NCI-H748 (cell line): ENCODE measurements around the gene PIGM.

Experiments used
- DNase-seq: peaks from one replicate; lab custom pipeline; 2025; ENCODE audit not compliant: unreplicated experiment; lab: John Stamatoyannopoulos, UW

The PIGM gene

GRCh38 chr1:159990005-159990404 lies 41.8 kb downstream of the PIGM start:
- no peak for DNase-seq

DNA sequence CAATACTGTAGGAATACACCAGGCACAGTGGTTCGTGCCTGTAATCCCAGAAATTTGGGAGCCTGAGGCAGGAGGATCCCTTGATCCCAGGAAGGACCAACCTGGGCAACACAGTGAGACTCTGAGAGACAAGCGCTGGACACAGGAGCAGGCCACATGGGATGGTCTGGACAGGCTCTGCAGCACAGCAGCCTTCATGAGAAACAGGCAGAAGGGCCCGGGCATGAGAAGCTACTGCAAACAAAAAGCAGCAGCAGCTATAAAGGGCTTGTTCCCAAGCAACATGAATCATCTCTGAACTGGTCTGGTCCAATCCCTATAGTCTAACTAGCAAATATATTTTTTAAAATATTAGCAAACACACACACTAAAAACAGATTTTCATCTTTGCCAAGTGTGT lies 42.2 kb downstream of the PIGM start:
- no peak for DNase-seq

GRCh38 chr1:159988006-159988405 lies 43.8 kb downstream of the PIGM start:
- DNase-seq = no peak

- DNase-seq = no peak
These were observed 44.6 kb downstream of the PIGM start for GRCh38 chr1:159987186-159987585.

DNA sequence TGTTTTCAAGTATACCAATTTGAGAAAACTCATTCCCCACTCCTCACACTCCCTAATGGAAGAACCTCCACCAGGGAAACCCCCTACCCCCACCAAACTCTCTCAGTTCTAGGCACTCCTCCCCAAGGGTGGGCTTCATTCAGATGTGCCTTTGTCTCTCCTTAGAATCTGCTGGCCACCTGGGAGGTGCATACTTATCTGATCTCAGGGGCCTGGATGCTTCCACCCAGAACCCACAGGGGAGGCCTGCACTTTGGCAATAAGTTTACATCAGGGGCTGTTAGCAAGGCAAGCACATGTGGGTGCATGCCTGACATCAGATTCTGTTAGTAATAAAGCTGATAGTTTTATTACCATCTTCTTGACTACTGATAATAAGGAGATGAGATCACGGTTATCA lies 45.3 kb downstream of the PIGM start:
- no peak for DNase-seq

- DNase-seq = no peak
These were observed 45.7 kb downstream of the PIGM start for GRCh38 chr1:159986093-159986492.

DNA sequence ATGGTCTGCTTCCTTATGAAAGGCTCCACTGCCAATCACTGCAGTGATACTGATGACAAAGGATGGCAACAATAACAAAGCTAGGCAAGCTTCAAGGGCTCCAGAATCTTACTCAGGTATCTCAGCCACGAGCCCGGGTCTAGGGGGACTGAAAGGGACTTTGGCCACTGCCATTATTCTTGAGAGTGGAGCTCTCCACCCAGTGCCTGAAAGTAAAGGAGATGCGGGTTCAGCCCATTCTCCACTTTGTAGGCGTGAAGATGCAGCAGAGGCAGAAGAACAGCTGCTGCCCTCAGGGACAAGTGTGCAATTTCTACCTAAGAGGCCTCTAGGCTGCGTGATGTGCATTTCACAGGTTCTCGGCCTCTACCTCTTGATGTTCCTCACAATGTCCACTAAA lies 46.3 kb downstream of the PIGM start:
- no peak for DNase-seq

- no peak for DNase-seq
These were observed 48.1 kb downstream of the PIGM start for GRCh38 chr1:159983681-159984080.

- no peak for DNase-seq
These were observed 49.5 kb downstream of the PIGM start for GRCh38 chr1:159982280-159982679.

DNA sequence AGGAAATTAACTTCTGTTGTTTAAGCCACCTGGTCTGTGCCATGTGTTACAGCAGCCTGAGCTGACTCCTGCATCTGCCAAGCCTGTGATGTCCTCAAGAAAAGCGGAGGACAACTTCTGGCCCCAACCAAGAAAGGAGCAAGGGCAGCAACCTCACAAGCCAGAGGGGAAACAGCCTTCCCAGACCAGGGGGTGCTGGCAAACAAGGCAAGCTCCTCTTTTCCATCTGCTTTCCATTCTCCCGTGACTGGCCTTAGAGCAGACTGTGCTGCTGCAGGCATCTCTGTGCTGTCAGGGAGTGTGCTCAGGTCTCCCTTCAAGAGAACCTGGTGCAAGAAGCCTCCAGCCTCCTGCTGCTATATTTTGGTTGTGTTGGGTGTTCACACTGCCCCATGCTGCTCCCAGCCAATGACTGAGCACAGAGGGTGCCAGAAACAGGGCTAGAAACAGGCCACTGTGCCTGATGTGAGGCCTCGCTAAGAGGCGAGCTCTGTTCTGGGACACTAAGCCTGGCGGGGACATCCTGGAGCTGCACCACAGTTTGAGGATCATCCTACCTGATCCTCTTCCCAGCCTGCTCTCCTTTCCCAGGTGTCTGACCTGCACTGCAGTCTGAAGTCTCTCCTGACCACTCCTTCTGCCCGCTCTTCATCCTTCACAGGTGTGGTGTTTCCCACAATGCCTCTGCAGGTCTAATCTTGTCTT lies 50.3 kb downstream of the PIGM start:
- no peak for DNase-seq

DNA sequence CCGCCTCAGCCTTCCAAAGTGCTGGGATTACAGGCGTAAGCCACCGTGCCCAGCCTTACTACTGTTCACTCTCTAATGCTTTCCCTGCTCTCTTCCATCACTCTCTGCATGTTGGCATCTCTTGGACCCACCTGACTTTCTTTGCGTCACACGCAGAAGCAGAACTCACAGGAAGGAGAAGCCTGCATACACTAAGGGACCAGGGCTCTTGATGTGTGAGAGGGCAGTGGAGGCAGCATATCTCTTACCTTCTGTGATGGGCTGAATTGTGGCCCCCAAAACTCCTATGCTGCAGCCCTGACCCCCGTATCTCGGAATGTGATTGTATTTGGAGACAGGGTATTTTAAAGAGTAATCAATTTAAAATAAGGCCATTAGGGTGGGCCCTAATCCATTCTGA lies 51.0 kb downstream of the PIGM start:
- DNase-seq = no peak

DNA sequence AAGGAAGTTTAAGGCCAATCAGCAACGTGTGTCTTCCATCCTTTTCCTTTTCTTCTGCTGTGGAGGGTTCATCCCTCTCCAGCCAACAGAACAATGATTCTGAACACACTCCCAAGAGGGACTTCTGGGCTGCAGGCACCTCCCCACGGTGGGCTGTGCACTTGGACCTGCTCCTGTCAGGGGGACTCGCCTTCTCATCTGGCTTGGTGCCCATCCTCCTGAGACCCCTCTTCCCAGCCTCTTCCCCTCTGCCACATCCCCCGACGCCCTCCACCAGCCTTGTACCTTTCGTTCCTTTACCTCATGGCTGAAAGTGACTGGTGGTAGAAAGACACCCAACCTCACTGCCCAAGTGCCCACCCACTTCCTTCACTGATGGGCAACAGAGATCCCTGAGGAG lies 51.7 kb downstream of the PIGM start:
- no peak for DNase-seq

GRCh38 chr1:159979257-159979656 lies 52.5 kb downstream of the PIGM start:
- no peak for DNase-seq

GRCh38 chr1:159978107-159978398 lies 53.7 kb downstream of the PIGM start:
- no peak for DNase-seq

- no peak for DNase-seq
These were observed 54.3 kb downstream of the PIGM start for GRCh38 chr1:159977364-159978106.
